Measurements from ENCODE around the gene ASB8. TPM values are rescaled to one million over a fixed set of nuclear protein-coding genes. Genes with fewer than 3 reads are reported as not detected.

Gene ASB8
- total RNA-seq, 1 donor from 2014 or later = 80.3 TPM

GRCh38 chr12:48194799-48195201 is 37.5 kb upstream of the ASB8 start:
- Histone ChIP-seq H3K27ac (replicated peaks) (no peak overlapping the region), H3K4me3 (no peak overlapping the region), H3K27me3 (ENCODE audit: low read depth) (no peaks in the 10 kb centered on the region), H3K36me3 (no peaks in the 10 kb centered on the region), H3K9me3 (replicated peaks) (no peaks in the 10 kb centered on the region), H3K4me1 (peaks cover 29% of the 10 kb centered on the region)
- no peak for TF ChIP-seq CTCF (IDR thresholded peaks at IDR 0.05; ENCODE audit: borderline replicate concordance)
- no peak for DNase-seq
- intact Hi-C loops (cut with micrococcal nuclease) = loop anchor here (10.0 kb wide), 1 partner anchor 160 kb away; the partner anchor contains the start of gene ZNF641

- no peak for TF ChIP-seq CTCF (IDR thresholded peaks at IDR 0.05; ENCODE audit: borderline replicate concordance)
- Histone ChIP-seq H3K36me3 (no peaks in the 10 kb centered on the region), H3K27ac (replicated peaks) (no peak overlapping the region), H3K4me1 (peaks cover 17% of the 10 kb centered on the region), H3K4me3 (no peak overlapping the region), H3K27me3 (ENCODE audit: low read depth) (no peaks in the 10 kb centered on the region), H3K9me3 (replicated peaks) (no peaks in the 10 kb centered on the region)
- DNase-seq = no peak
- intact Hi-C loops (cut with micrococcal nuclease) = loop anchor here (10.0 kb wide), 1 partner anchor 161 kb away; the partner anchor contains the start of gene ZNF641
Observed at GRCh38 chr12:48193623-48194022, 36.3 kb upstream of the ASB8 start.

GRCh38 chr12:48192861-48193260 is 35.5 kb upstream of the ASB8 start:
- no peak for DNase-seq
- peaks cover 12% of the 10 kb centered on the region for H3K4me1 ChIP-seq
- no peaks in the 10 kb centered on the region for H3K27me3 ChIP-seq (ENCODE audit: low read depth)
- intact Hi-C loops (cut with micrococcal nuclease) = loop anchor here (10.0 kb wide), 1 partner anchor 162 kb away; the partner anchor contains the start of gene ZNF641
- no peak overlapping the region for H3K27ac ChIP-seq (replicated peaks)
- no peaks in the 10 kb centered on the region for H3K9me3 ChIP-seq (replicated peaks)
- no peak for TF ChIP-seq CTCF (IDR thresholded peaks at IDR 0.05; ENCODE audit: borderline replicate concordance)
- no peak overlapping the region for H3K4me3 ChIP-seq
- no peaks in the 10 kb centered on the region for H3K36me3 ChIP-seq

GRCh38 chr12:48191096-48191495 is 33.8 kb upstream of the ASB8 start:
- H3K27me3 ChIP-seq (ENCODE audit: low read depth) = no peaks in the 10 kb centered on the region
- intact Hi-C loops (cut with micrococcal nuclease) = loop anchor here (10.0 kb wide), 1 partner anchor 164 kb away; the partner anchor contains the start of gene ZNF641
- H3K9me3 ChIP-seq (replicated peaks) = no peaks in the 10 kb centered on the region

GRCh38 chr12:48189331-48190125 is 32.2 kb upstream of the ASB8 start:
- intact Hi-C loops (cut with micrococcal nuclease) = loop anchor here (10.0 kb wide), 1 partner anchor 165 kb away; the partner anchor contains the start of gene ZNF641
- no peaks in the 10 kb centered on the region for H3K36me3 ChIP-seq
- peaks cover 2% of the 10 kb centered on the region for H3K4me1 ChIP-seq
- peak; percentile 91 for TF ChIP-seq CTCF (IDR thresholded peaks at IDR 0.05; ENCODE audit: borderline replicate concordance)
- H3K4me3 ChIP-seq = no peak overlapping the region
- H3K9me3 ChIP-seq (replicated peaks) = no peaks in the 10 kb centered on the region
- DNase-seq = peak; percentile 33
- no peak overlapping the region for H3K27ac ChIP-seq (replicated peaks)
- H3K27me3 ChIP-seq (ENCODE audit: low read depth) = peaks cover 14% of the 10 kb centered on the region

More at GRCh38 chr12:48191096-48191495, 33.8 kb upstream of the ASB8 start:
- no peaks in the 10 kb centered on the region for H3K4me1 ChIP-seq
- no peaks in the 10 kb centered on the region for H3K36me3 ChIP-seq
- no peak for DNase-seq
- no peak overlapping the region for H3K4me3 ChIP-seq
- no peak for TF ChIP-seq CTCF (IDR thresholded peaks at IDR 0.05; ENCODE audit: borderline replicate concordance)
- H3K27ac ChIP-seq (replicated peaks) = no peak overlapping the region

All from left ventricle myocardium inferior (tissue), 1 donor.